SK-N-SH (cell line): ENCODE data around the gene KRTAP12-1. TPM values are rescaled to one million over a fixed set of nuclear protein-coding genes. Genes with fewer than 3 reads are reported as not detected.

Experiments used
- CTCF ChIA-PET: fragments of 300-600, 350-600 bp; formaldehyde crosslinking; extraction: SDS; loops from one replicate; lab custom pipeline; 2021; lab: Yijun Ruan, JAX
- POLR2A ChIA-PET: fragments of 350-600 bp; sonication (Branson Sonifier 250); formaldehyde crosslinking; extraction: SDS; loops from one replicate; lab custom pipeline; 2020; ENCODE audit warnings: antibody characterized with exemption, inconsistent platforms; lab: Yijun Ruan, JAX
- DNase-seq: peaks from one replicate; pipeline ENCODE4 v3.0.0; 2012
- H2AFZ ChIP-seq: fragments of 200-600 bp; sonication (generic); 2 replicates; pipeline ENCODE4 v1.8.1; 2016; ENCODE audit warnings: antibody characterized with exemption, mild to moderate bottlenecking, low read depth
- H3F3A ChIP-seq: fragments of 200-600 bp; sonication (generic); replicated peaks from 2 replicates; pipeline ENCODE3; 2016; ENCODE audit warnings: antibody characterized with exemption, mild to moderate bottlenecking; ENCODE audit not compliant: insufficient read depth
- H3K27ac ChIP-seq, 2 experiments: fragments of 200-500 bp in 1 of 2; fragments of 200-600 bp in 1 of 2; sonication (Bioruptor generic) in 1 of 2; sonication (generic), shearing (Covaris generic) in 1 of 2; 2 replicates each; pipeline versions ENCODE4 v1.5.1 to v1.6.1; 2014 to 2016; ENCODE audit warnings: low read depth in 2 of 2, inconsistent platforms in 1 of 2, low read length in 1 of 2, mild to moderate bottlenecking in 1 of 2, mixed read lengths in 1 of 2
- H3K27me3 ChIP-seq: fragments of 200-600 bp; sonication (generic), shearing (Covaris generic); 2 replicates; pipeline ENCODE4 v1.6.1; 2016; ENCODE audit warnings: mixed run types; ENCODE audit not compliant: insufficient read depth
- H3K36me3 ChIP-seq, 2 experiments: fragments of 200-500 bp in 1 of 2; fragments of 200-600 bp in 1 of 2; sonication (Bioruptor generic) in 1 of 2; sonication (generic) in 1 of 2; replicated peaks in 1 of 2; 2 replicates each; pipeline versions ENCODE3 to v1.5.1; 2014 to 2016; ENCODE audit warnings: low read length in 1 of 2, mild to moderate bottlenecking in 1 of 2; ENCODE audit not compliant: insufficient read depth in 2 of 2, control insufficient read depth in 1 of 2
- H3K4me1 ChIP-seq, 2 experiments: fragments of 200-500 bp in 1 of 2; fragments of 200-600 bp in 1 of 2; sonication (Bioruptor generic) in 1 of 2; sonication (generic), shearing (Covaris generic) in 1 of 2; 2 replicates each; pipeline versions ENCODE4 v1.5.1 to v1.6.1; 2014 to 2016; ENCODE audit warnings: low read depth in 1 of 2, low read length in 1 of 2, mixed run types in 1 of 2; ENCODE audit not compliant: insufficient read depth in 2 of 2, control insufficient read depth in 1 of 2
- H3K4me2 ChIP-seq: fragments of 200-600 bp; sonication (generic), shearing (Covaris generic); 2 replicates; pipeline ENCODE4 v1.6.1; 2017; ENCODE audit warnings: mixed run types
- H3K4me3 ChIP-seq, 2 experiments: fragments of 200-500 bp in 1 of 2; fragments of 200-600 bp in 1 of 2; sonication (Bioruptor generic) in 1 of 2; sonication (generic), shearing (Covaris generic) in 1 of 2; 2 replicates each; pipeline versions ENCODE4 v1.5.1 to v1.8.1; 2014 to 2016; ENCODE audit warnings: low read depth in 2 of 2, inconsistent platforms in 1 of 2, low read length in 1 of 2, mild to moderate bottlenecking in 1 of 2, mixed read lengths in 1 of 2, moderate library complexity in 1 of 2
- H3K79me2 ChIP-seq: fragments of 200-600 bp; sonication (generic); 2 replicates; pipeline ENCODE4 v1.8.1; 2017; ENCODE audit warnings: mild to moderate bottlenecking; ENCODE audit not compliant: insufficient read depth
- H3K9ac ChIP-seq: fragments of 200-600 bp; sonication (generic); 2 replicates; pipeline ENCODE4 v1.6.1; 2017; ENCODE audit warnings: mixed run types
- H3K9me2 ChIP-seq: fragments of 200-600 bp; sonication (generic); 2 replicates; pipeline ENCODE4 v1.6.1; 2017; ENCODE audit warnings: mixed run types
- H3K9me3 ChIP-seq: fragments of 200-600 bp; sonication (generic); 2 replicates; pipeline ENCODE4 v1.6.1; 2017; ENCODE audit warnings: mixed run types, mild to moderate bottlenecking, moderate library complexity
- H4K20me1 ChIP-seq: fragments of 200-600 bp; sonication (generic); 2 replicates; pipeline ENCODE4 v1.6.1; 2017; ENCODE audit warnings: mild to moderate bottlenecking, mixed run types; ENCODE audit not compliant: insufficient read depth
- CHD2 ChIP-seq: fragments of 150-350 bp; IDR thresholded peaks from 2 replicates; pipeline ENCODE4 v1.6.1; 2018; ENCODE audit warnings: low read length; ENCODE audit not compliant: partially characterized antibody
- CTCF ChIP-seq: fragments of 200-600 bp; sonication (generic); IDR thresholded peaks from 2 replicates; pipeline ENCODE4 v1.6.1; 2017; ENCODE audit warnings: antibody characterized with exemption, mild to moderate bottlenecking, moderate library complexity
- FOXM1 ChIP-seq: IDR thresholded peaks from 2 replicates; pipeline ENCODE4 v1.4.0; 2012; ENCODE audit warnings: low read depth, mild to moderate bottlenecking
- GATA2 ChIP-seq: sonication (generic); formaldehyde crosslinking; IDR thresholded peaks from 2 replicates; pipeline ENCODE4 v1.5.0; 2020; ENCODE audit warnings: mild to moderate bottlenecking, missing genetic modification reagents
- IRF3 ChIP-seq: fragments of 150-350 bp; IDR thresholded peaks from 2 replicates; pipeline ENCODE4 v1.6.1; 2016; ENCODE audit warnings: mild to moderate bottlenecking, low read depth, low read length
- JUND ChIP-seq: IDR thresholded peaks from 2 replicates; pipeline ENCODE4 v1.4.0; 2012
- MAX ChIP-seq: IDR thresholded peaks from 2 replicates; pipeline ENCODE4 v1.4.0; 2012; ENCODE audit warnings: low read depth
- MEF2A ChIP-seq: IDR thresholded peaks from 2 replicates; pipeline ENCODE4 v1.4.0; 2012; ENCODE audit warnings: low read depth, borderline replicate concordance
- MXI1 ChIP-seq: IDR thresholded peaks from 2 replicates; pipeline ENCODE4 v1.6.1; 2012; ENCODE audit warnings: mild to moderate bottlenecking, low read depth, low read length, improper control_type of control experiment
- NRF1 ChIP-seq: IDR thresholded peaks from 2 replicates; pipeline ENCODE4 v1.6.1; 2012; ENCODE audit warnings: low read depth, mild to moderate bottlenecking, low read length
- PBX3 ChIP-seq: IDR thresholded peaks from 2 replicates; pipeline ENCODE4; 2012
- RAD21 ChIP-seq: IDR thresholded peaks from 2 replicates; pipeline ENCODE4 v1.6.1; 2012; ENCODE audit warnings: mild to moderate bottlenecking, low read length
- RCOR1 ChIP-seq: fragments of 150-350 bp; IDR thresholded peaks from 2 replicates; pipeline ENCODE4 v1.6.1; 2017; ENCODE audit warnings: antibody characterized with exemption, low read length
- RFX5 ChIP-seq: IDR thresholded peaks from 2 replicates; pipeline ENCODE4 v1.6.1; 2012; ENCODE audit warnings: mild to moderate bottlenecking, improper control_type of control experiment, low read length
- RXRA ChIP-seq: IDR thresholded peaks from 2 replicates; pipeline ENCODE4 v1.4.0; 2012; ENCODE audit warnings: low read depth, mild to moderate bottlenecking, borderline replicate concordance
- SIN3A ChIP-seq: IDR thresholded peaks from 2 replicates; pipeline ENCODE4 v1.6.1; 2012; ENCODE audit warnings: low read depth, mild to moderate bottlenecking, low read length, moderate library complexity, borderline replicate concordance
- SMC3 ChIP-seq: IDR thresholded peaks from 2 replicates; pipeline ENCODE4 v1.6.1; 2012; ENCODE audit warnings: low read depth, low read length, improper control_type of control experiment
- TCF12 ChIP-seq: IDR thresholded peaks from 2 replicates; pipeline ENCODE4 v1.4.0; 2012
- TEAD4 ChIP-seq: IDR thresholded peaks from 2 replicates; pipeline ENCODE4 v1.4.0; 2012; ENCODE audit warnings: mild to moderate bottlenecking, borderline replicate concordance; ENCODE audit not compliant: insufficient read depth
- USF1 ChIP-seq: IDR thresholded peaks from 2 replicates; pipeline ENCODE4 v1.4.0; 2012; ENCODE audit warnings: low read depth, borderline replicate concordance
- USF2 ChIP-seq: fragments of 150-350 bp; IDR thresholded peaks from 2 replicates; pipeline ENCODE4 v1.6.1; 2017; ENCODE audit warnings: antibody characterized with exemption, low read length, low read depth, borderline replicate concordance
- YY1 ChIP-seq: IDR thresholded peaks from 2 replicates; pipeline ENCODE4 v1.4.0; 2012; ENCODE audit warnings: low read depth, mild to moderate bottlenecking
- WGBS: methylation state at CpG from one replicate; pipeline ENCODE4 v1.1.6; 2017; ENCODE audit warnings: low lambda C conversion rate; 5-methylcytosine and 5-hydroxymethylcytosine counted together
- polyA plus RNA-seq, 3 experiments: library from polyadenylated mRNA; depleted of rRNA; stranded (reverse); fragments of >200 nt; gene quantifications; 2 replicates each; pipeline ENCODE4 v1.2.3, GENCODE V29; 2012

KRTAP12-1 gene
- polyA plus RNA-seq, 1 of the 3 experiments (the other 2 are of a cell fraction) = not detected

GRCh38 chr21:44713130-44713529 lies 31.2 kb upstream of the KRTAP12-1 start (continued):
- TF ChIP-seq CTCF (no peak), USF2 (no peak), GATA2 (CRISPR knock-in tag) (no peak), MXI1 (no peak), JUND (no peak), RAD21 (no peak)
- TF ChIP-seq, all 33 proteins: peak for 0

GRCh38 chr21:44712203-44713028 lies 30.5 kb upstream of the KRTAP12-1 start:
- peaks cover 71% of the 10 kb centered on the region for H3K27me3 ChIP-seq
- no peak overlapping the region for H3K4me2 ChIP-seq
- no peaks in the 10 kb centered on the region for H3K9me3 ChIP-seq
- 19% methylated on average over 11 of the region's 22 CpGs for WGBS
- H3K9ac ChIP-seq = no peak overlapping the region
- H3K9me2 ChIP-seq = no peaks in the 10 kb centered on the region
- no peaks in the 10 kb centered on the region for H3K36me3 ChIP-seq
- no peaks in the 10 kb centered on the region; a peak in 1 of 4 replicates for H3K4me1 ChIP-seq
- no peak overlapping the region for H3K4me3 ChIP-seq
- ChIA-PET POLR2A (interaction anchor here (1.2 kb wide), 1 partner anchor 7 kb away, joined by 5 read pairs; no protein-coding TSS in a partner anchor), CTCF (interaction anchor here (1.2 to 2.7 kb wide), 3 partner anchors 16 to 88 kb away, joined by 3 to 12 read pairs (median 4); partner anchors contain the start of gene UBE2G2)
- H3F3A ChIP-seq = no peaks in the 10 kb centered on the region
- H2AFZ ChIP-seq = no peak overlapping the region
- no peak for DNase-seq
- H3K27ac ChIP-seq = no peak overlapping the region
- H4K20me1 ChIP-seq = no peaks in the 10 kb centered on the region
- no peaks in the 10 kb centered on the region for H3K79me2 ChIP-seq
- no peak for TF ChIP-seq MEF2A
- TF ChIP-seq RFX5 = no peak
- TF ChIP-seq RXRA = no peak
- TF ChIP-seq MAX = no peak
- no peak for TF ChIP-seq USF2
- no peak for TF ChIP-seq IRF3
- no peak for TF ChIP-seq FOXM1
- TF ChIP-seq TEAD4 = no peak
- no peak for TF ChIP-seq USF1
- no peak for TF ChIP-seq YY1
- no peak for TF ChIP-seq PBX3
- no peak for TF ChIP-seq SMC3
- TF ChIP-seq TCF12 = no peak
- TF ChIP-seq CHD2 = no peak
- no peak for TF ChIP-seq RCOR1
- TF ChIP-seq RAD21 = no peak
- TF ChIP-seq MXI1 = no peak
- no peak for TF ChIP-seq SIN3A
- TF ChIP-seq NRF1 = no peak
